Colonic mucosa (tissue), 4 donors: ENCODE data around the gene MTUS2. TPM values are rescaled to one million over a fixed set of nuclear protein-coding genes. Genes with fewer than 3 reads are reported as not detected.

Experiments used
- DNase-seq: peaks from one replicate; pipeline ENCODE4 v3.0.0-alpha.2; 2020
- H3K27ac ChIP-seq: fragments of 200-600 bp; one replicate; pipeline ENCODE4 v1.8.0; 2021
- H3K27me3 ChIP-seq: fragments of 200-600 bp; one replicate; pipeline ENCODE4 v1.8.0; 2021
- H3K36me3 ChIP-seq: fragments of 200-600 bp; one replicate; pipeline ENCODE4 v1.8.0; 2021
- H3K4me1 ChIP-seq: fragments of 200-600 bp; one replicate; pipeline ENCODE4 v1.8.0; 2021; ENCODE audit warnings: mild to moderate bottlenecking
- H3K4me3 ChIP-seq: fragments of 200-600 bp; one replicate; pipeline ENCODE4 v1.8.0; 2021
- H3K9ac ChIP-seq, 2 donors: one replicate each; pipeline ENCODE4 v1.7.0; 2013; ENCODE audit warnings: control low read depth in 2 of 2, low read depth in 2 of 2, low read length in 2 of 2
- H3K9me3 ChIP-seq: fragments of 200-600 bp; one replicate; pipeline ENCODE4 v1.8.0; 2021
- CTCF ChIP-seq: fragments of 200-600 bp; IDR thresholded peaks from one replicate; pipeline ENCODE4 v1.8.0; 2022; ENCODE audit warnings: antibody characterized with exemption, mild to moderate bottlenecking
- intact Hi-C: fragments of 100-400 bp; cut with DNase I; formaldehyde crosslinking; loops from one replicate; pipeline ENCODE4 v1.14.1; 2022
- total RNA-seq, 2 donors: library from RNA; stranded (reverse); fragmentation: NEBNext Ultra II Directional in 1 of 2; extraction: Animal tissue kit (Norgen Biotek cat#: 25700) in 1 of 2; gene quantifications; one replicate each; pipeline ENCODE4 v1.2.1, GENCODE V29; 2021
- donor health status: healthy.
- donor health status: DM: no; HTN: no; CAD: no.
- donor health status: DM: no; HTN: no; CAD: no.

The MTUS2 gene
- total RNA-seq, 2 donors from 2014 or later: 0.11 to 0.40 TPM

GRCh38 chr13:29143847-29144246 lies 323.7 kb downstream of the MTUS2 start:
- TF ChIP-seq CTCF: no peak
- no peak overlapping the region for H3K9ac ChIP-seq
- H3K4me1 ChIP-seq: no peaks in the 10 kb centered on the region
- intact Hi-C loops: no loop called here
- H3K27me3 ChIP-seq: no peaks in the 10 kb centered on the region
- H3K27ac ChIP-seq: no peak overlapping the region
- DNase-seq: no peak
- no peak overlapping the region for H3K4me3 ChIP-seq
- no peaks in the 10 kb centered on the region for H3K36me3 ChIP-seq
- H3K9me3 ChIP-seq: no peaks in the 10 kb centered on the region

- no peak for DNase-seq
- H3K4me1 ChIP-seq: no peaks in the 10 kb centered on the region
- intact Hi-C loops: no loop called here
- no peaks in the 10 kb centered on the region for H3K36me3 ChIP-seq
- H3K4me3 ChIP-seq: no peak overlapping the region
- no peak overlapping the region for H3K9ac ChIP-seq
- H3K27ac ChIP-seq: no peak overlapping the region
- no peak for TF ChIP-seq CTCF
- no peaks in the 10 kb centered on the region for H3K27me3 ChIP-seq
- no peaks in the 10 kb centered on the region for H3K9me3 ChIP-seq
Observed at GRCh38 chr13:29154390-29154789, 334.3 kb downstream of the MTUS2 start.

- Histone ChIP-seq H3K27me3 (no peaks in the 10 kb centered on the region), H3K9me3 (no peaks in the 10 kb centered on the region), H3K36me3 (no peaks in the 10 kb centered on the region), H3K4me1 (no peaks in the 10 kb centered on the region), H3K4me3 (no peak overlapping the region), H3K27ac (no peak overlapping the region), H3K9ac (no peak overlapping the region)
- no peak for TF ChIP-seq CTCF
- no peak for DNase-seq
- intact Hi-C loops: no loop called here
Observed at GRCh38 chr13:29156136-29156535, 336.0 kb downstream of the MTUS2 start.

- Histone ChIP-seq H3K9ac (no peak overlapping the region), H3K27ac (no peak overlapping the region), H3K27me3 (no peaks in the 10 kb centered on the region), H3K4me3 (no peak overlapping the region), H3K9me3 (no peaks in the 10 kb centered on the region), H3K4me1 (no peaks in the 10 kb centered on the region), H3K36me3 (no peaks in the 10 kb centered on the region)
- no peak for TF ChIP-seq CTCF
- intact Hi-C loops: no loop called here
- DNase-seq: no peak
Observed at GRCh38 chr13:29159871-29160270, 339.7 kb downstream of the MTUS2 start.

GRCh38 chr13:29160862-29161261 lies 340.7 kb downstream of the MTUS2 start:
- Histone ChIP-seq H3K4me1 (no peaks in the 10 kb centered on the region), H3K9ac (no peak overlapping the region), H3K4me3 (no peak overlapping the region), H3K36me3 (no peaks in the 10 kb centered on the region), H3K27me3 (no peaks in the 10 kb centered on the region), H3K27ac (no peak overlapping the region), H3K9me3 (no peaks in the 10 kb centered on the region)
- intact Hi-C loops: no loop called here
- TF ChIP-seq CTCF: no peak
- no peak for DNase-seq

GRCh38 chr13:29161676-29162075 lies 341.5 kb downstream of the MTUS2 start:
- no peak for DNase-seq
- intact Hi-C loops: no loop called here
- Histone ChIP-seq H3K9ac (no peak overlapping the region), H3K27ac (no peak overlapping the region), H3K4me1 (no peaks in the 10 kb centered on the region), H3K36me3 (no peaks in the 10 kb centered on the region), H3K27me3 (no peaks in the 10 kb centered on the region), H3K4me3 (no peak overlapping the region), H3K9me3 (no peaks in the 10 kb centered on the region)
- no peak for TF ChIP-seq CTCF
